GM19193 (cell line): ENCODE data around the gene SIRT5.

Source experiments
- POLR2A ChIP-seq: IDR thresholded peaks from 4 replicates; pipeline ENCODE4 v1.6.1; 2011; ENCODE audit not compliant: insufficient read depth, insufficient read length; ENCODE audit errors: extremely low read depth

Gene SIRT5

DNA sequence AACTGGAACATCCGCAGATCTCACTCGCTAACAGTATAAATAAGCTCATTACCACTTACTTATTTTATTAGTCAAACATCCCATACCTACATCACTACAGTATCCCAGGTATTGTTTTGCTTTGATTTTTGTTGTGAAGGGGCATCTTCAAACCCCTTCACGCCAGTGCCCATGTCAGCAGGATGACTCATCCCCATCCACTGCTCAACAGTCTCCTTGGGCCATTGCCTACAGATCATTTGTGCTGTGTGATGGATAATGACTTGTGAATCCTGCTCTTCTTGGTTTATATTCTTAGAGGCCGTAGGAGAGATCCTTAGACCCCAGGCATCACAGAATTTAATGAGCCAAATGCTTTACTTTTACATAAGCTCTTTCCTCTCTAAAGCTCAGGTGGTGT, 8.5 kb upstream of the SIRT5 start:
- no peak for TF ChIP-seq POLR2A

GRCh38 chr6:13566500-13566899, 7.9 kb upstream of the SIRT5 start:
- no peak for TF ChIP-seq POLR2A

DNA sequence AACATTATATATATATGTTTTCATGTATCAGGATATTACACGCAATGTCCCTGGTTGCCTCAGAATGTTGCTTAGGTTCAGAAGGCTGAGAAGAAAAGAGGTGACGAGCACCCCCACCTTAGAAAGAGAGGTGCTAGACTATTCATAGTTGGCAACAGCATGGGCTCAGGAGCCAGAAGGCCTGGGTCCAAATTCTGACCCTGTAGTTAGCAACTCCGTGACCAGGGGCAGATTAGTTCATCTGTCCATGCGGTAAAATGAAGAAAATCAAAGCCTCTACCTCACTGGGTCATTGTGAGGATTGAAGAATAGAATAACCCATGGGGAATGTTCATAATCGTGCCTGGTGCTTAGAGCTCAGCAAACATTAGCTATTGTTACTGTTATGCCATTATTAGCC, 5.4 kb upstream of the SIRT5 start:
- TF ChIP-seq POLR2A: no peak

GRCh38 chr6:13572240-13572639, 2.2 kb upstream of the SIRT5 start:
- no peak for TF ChIP-seq POLR2A

- TF ChIP-seq POLR2A: no peak
Measured at GRCh38 chr6:13572951-13573654, 1.3 kb upstream of the SIRT5 start.

GRCh38 chr6:13573669-13574110, 711 bp upstream of the SIRT5 start:
- TF ChIP-seq POLR2A: no peak

DNA sequence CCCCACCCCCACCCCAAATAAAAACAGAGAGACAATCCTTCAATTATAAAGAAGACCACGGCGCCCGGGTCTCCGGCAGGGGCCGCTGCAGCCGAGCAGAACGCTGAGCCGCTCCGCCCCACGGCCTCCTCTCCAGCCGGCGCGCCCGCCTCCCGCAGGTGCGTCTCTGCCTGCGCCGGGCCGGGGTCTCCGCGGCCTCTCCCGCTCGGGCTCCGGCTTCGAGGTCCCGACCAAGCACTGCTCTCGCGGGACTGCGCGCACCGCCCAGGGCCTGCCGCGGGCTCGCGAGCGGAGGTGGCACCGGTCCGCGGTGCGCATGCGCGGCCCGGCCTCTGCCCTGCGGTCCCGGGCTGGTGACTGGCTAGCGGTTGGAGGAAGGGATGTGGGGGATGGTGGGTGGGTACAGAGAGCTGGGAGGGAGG, 241 bp upstream of the SIRT5 start:
- peak; percentile 78 for TF ChIP-seq POLR2A

GRCh38 chr6:13575377-13575775, 975 bp downstream of the SIRT5 start:
- no peak for TF ChIP-seq POLR2A

DNA sequence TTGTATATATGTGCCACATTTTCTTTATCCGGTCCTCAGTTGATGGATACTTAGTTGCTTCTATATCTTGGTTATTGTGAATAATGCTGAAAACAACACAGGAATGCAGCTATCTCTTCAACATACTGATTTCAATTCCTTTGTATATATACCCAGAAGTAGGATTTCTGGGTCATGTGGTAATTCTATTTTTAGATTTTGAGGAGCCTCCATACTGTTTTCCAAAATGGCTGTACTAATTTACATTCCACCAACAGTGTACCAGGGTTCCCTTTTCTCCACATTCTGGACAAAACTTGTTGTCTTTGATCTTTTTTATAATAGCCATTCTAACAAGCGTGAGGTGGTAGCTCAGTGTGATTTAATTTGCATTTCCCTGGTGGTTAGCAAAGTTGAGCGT, 1.6 kb downstream of the SIRT5 start:
- no peak for TF ChIP-seq POLR2A

GRCh38 chr6:13577926-13578325, 3.5 kb downstream of the SIRT5 start:
- no peak for TF ChIP-seq POLR2A

- TF ChIP-seq POLR2A: no peak
Measured at GRCh38 chr6:13579911-13580310, 5.5 kb downstream of the SIRT5 start.

DNA sequence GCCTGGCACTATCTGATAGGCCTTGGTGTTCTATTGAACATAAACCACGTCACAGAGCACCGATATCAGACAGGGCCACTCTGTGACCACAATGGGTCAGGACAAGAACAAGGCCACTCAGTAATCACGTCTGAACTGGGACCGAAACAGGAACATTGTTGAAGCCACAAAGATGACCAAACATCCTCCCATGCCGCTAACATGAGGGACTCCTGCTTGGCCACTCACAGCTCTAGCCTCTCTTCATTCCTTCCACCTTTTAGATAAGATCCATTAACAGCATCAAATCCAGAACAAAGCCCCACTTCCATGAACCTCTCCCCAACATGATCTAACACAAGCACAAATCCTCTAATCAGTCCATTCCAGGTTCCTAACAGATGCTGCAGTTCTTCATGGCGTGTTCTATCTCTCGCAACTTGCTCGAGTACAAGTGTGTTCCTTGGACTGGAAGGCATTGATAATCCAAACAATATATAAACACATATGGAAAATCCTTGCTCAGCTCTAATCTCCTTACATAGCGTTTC, 7.4 kb downstream of the SIRT5 start:
- no peak for TF ChIP-seq POLR2A

GRCh38 chr6:13586603-13587542, 12.5 kb downstream of the SIRT5 start:
- TF ChIP-seq POLR2A: no peak

- TF ChIP-seq POLR2A: no peak
Measured at GRCh38 chr6:13589801-13590200, 15.4 kb downstream of the SIRT5 start.

DNA sequence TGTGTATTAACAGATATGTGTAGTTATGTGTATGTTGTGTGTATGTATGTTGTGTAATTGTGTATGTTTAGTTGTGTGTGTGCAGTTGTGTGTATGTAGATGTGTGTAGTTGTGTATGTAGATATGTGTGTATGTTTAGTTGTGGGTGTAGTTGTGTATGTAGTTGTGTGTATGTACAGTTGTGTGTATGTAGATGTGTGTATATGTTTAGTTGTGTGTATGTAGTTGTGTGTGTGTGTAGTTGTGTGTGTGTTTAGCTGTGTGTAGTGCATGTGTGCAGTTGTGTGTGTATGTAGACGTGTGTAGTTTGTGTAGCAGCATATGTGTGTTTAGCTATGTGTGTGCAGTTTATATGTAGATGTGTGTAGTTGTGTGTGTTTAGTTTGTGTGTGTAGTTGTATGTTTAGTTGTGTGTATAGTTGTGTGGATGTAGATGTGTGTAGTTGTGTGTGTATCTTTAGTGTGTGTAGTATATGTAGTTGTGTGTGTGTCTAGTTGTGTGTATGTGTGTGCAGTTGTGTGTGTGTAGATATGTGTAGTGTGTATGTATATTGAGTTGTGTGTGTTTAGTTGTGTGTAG, 16.3 kb downstream of the SIRT5 start:
- no peak for TF ChIP-seq POLR2A
